Measurements from ENCODE around the gene KIF18A.

KIF18A gene

GRCh38 chr11:28054821-28055220 is 53.1 kb downstream of the KIF18A start:
- no peak for TF ChIP-seq CTCF (IDR thresholded peaks at IDR 0.05)
- Histone ChIP-seq H3K36me3 (peaks cover 11% of the 10 kb centered on the region), H3K9me3 (no peaks in the 10 kb centered on the region), H3K4me3 (ENCODE audit: low read depth in 1 of 2, low read length in 1 of 2) (no peak overlapping the region), H3K27me3 (no peaks in the 10 kb centered on the region), H3K4me1 (ENCODE audit: control insufficient read depth in 1 of 2, insufficient read depth in 1 of 2, low read depth in 1 of 2, low read length in 1 of 2) (no peaks in the 10 kb centered on the region), H3K27ac (no peak overlapping the region)

DNA sequence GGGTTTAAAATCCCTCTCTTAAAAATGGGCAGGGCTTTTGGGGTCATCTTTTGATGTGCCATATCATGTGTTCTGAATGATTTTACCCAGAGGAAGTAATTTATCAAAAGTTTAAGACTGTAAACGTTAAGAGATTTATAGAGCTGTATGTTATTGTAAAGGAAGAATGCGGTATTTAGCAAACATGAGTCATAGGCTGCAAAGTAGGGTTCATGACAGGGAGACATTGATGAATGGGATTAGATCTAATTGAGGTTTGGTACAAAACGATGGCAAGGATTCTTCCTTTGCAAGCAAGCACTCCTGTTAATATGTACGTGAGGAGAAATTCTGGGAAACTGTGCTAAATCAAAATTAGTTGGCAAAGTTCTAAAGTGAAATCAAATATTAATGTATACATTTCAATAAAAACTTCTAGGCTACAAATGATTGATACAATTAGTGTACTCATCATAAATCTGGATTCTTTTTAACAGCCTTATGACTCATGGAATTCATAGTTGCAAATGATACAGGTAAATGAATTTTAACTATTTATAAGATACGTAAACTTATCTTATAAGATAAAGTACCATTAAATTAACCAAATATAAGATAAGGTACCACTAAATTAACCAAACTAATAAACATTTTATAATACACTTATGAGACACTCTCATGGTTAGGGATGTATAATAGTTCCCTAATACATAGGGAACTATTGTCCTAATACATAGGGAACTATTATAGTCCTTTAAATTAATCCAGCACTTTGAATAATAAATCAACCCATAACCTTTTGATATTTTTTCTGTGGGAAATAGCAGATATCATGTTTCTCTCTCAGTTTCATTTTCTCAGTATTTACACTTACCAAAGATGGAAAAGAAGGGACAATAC is 58.4 kb downstream of the KIF18A start:
- Histone ChIP-seq H3K4me3 (ENCODE audit: low read depth in 1 of 2, low read length in 1 of 2) (no peak overlapping the region), H3K27me3 (no peaks in the 10 kb centered on the region), H3K4me1 (ENCODE audit: control insufficient read depth in 1 of 2, insufficient read depth in 1 of 2, low read depth in 1 of 2, low read length in 1 of 2) (no peaks in the 10 kb centered on the region), H3K27ac (no peak overlapping the region), H3K36me3 (peaks cover 4% of the 10 kb centered on the region), H3K9me3 (no peaks in the 10 kb centered on the region)
- no peak for TF ChIP-seq CTCF (IDR thresholded peaks at IDR 0.05)

DNA sequence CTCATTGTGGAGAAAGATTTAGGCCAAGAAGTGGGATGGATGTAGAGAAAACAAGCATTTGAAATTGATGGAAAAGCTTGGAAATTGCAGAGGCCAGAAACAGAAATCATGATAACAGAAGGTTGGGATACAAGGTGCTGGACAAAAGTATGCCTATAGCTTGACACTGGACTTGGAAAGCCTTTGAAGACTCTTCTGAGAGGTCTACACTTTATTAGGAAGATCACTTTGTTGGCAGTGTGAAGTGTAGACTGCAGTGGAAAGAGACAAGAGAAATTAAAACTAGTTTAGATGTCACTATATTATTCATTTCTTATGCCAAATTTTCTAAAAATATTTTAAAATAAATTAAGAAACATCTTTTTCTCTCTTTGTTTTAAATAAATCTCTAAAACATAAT is 59.1 kb downstream of the KIF18A start:
- Histone ChIP-seq H3K4me3 (ENCODE audit: low read depth in 1 of 2, low read length in 1 of 2) (no peak overlapping the region), H3K4me1 (ENCODE audit: control insufficient read depth in 1 of 2, insufficient read depth in 1 of 2, low read depth in 1 of 2, low read length in 1 of 2) (no peaks in the 10 kb centered on the region), H3K27ac (no peak overlapping the region)

GRCh38 chr11:28043930-28044709 is 63.8 kb downstream of the KIF18A start:
- no peak for TF ChIP-seq CTCF (IDR thresholded peaks at IDR 0.05)
- Histone ChIP-seq H3K4me3 (ENCODE audit: low read depth in 1 of 2, low read length in 1 of 2) (no peak overlapping the region), H3K9me3 (no peaks in the 10 kb centered on the region), H3K27ac (no peak overlapping the region), H3K4me1 (ENCODE audit: control insufficient read depth in 1 of 2, insufficient read depth in 1 of 2, low read depth in 1 of 2, low read length in 1 of 2) (no peaks in the 10 kb centered on the region), H3K27me3 (no peaks in the 10 kb centered on the region), H3K36me3 (peaks cover 4% of the 10 kb centered on the region)

More for the DNA sequence above, 59.1 kb downstream of the KIF18A start:
- no peaks in the 10 kb centered on the region for H3K9me3 ChIP-seq
- peaks cover 4% of the 10 kb centered on the region for H3K36me3 ChIP-seq
- no peak for TF ChIP-seq CTCF (IDR thresholded peaks at IDR 0.05)
- H3K27me3 ChIP-seq: no peaks in the 10 kb centered on the region

DNA sequence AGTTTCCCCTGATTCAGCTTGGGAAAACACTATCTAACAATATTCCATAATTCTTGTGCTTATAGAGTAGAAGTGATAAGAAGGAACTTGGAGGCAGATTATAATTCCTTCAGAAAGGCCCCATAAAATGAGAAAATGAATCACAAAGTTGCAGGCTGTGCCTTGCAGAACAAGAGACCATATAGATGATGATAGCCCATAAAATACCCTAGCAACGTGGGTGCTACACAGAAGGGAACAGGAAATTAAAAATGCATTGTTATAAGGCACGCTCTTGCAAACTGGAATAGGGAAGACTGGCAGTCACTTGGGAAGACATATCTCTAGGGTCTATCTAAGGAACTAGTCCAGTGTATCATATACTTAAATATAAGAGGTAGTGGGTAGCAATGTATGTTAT is 67.6 kb downstream of the KIF18A start:
- Histone ChIP-seq H3K27ac (no peak overlapping the region), H3K27me3 (no peaks in the 10 kb centered on the region), H3K4me3 (ENCODE audit: low read depth in 1 of 2, low read length in 1 of 2) (no peak overlapping the region), H3K9me3 (no peaks in the 10 kb centered on the region), H3K36me3 (peaks cover 7% of the 10 kb centered on the region), H3K4me1 (ENCODE audit: control insufficient read depth in 1 of 2, insufficient read depth in 1 of 2, low read depth in 1 of 2, low read length in 1 of 2) (no peaks in the 10 kb centered on the region)
- TF ChIP-seq CTCF (IDR thresholded peaks at IDR 0.05): no peak
